Measurements from ENCODE around the gene RTP3. TPM values are rescaled to one million over a fixed set of nuclear protein-coding genes. Genes with fewer than 3 reads are reported as not detected.

RTP3 gene
- polyA plus RNA-seq, 1 of the 3 experiments (the other 2 are of a cell fraction): not detected

DNA sequence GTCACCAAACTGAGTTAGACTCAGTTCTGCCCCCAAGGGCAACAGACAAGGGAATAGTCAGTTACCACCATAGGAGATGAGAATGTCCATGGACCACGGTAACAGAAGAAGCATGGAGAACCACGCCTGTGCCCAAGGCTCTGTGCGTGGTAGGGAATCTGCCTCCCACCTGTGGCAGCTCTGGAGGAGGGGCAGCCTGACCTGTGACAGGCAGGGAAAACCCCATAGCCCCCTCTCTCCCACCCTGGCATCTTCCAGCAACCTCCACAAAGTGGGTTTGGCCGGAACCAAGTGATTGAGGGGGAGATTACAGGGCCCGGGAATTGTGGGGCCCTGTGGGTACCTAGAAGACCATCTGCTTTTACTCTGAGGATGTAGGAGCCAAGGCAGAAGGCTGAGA is 18.8 kb upstream of the RTP3 start:
- no peaks in the 10 kb centered on the region for H3K79me2 ChIP-seq (ENCODE audit: insufficient read depth)
- no peaks in the 10 kb centered on the region for H3K9me2 ChIP-seq
- H3F3A ChIP-seq (replicated peaks; ENCODE audit: insufficient read depth): no peaks in the 10 kb centered on the region
- peaks cover 7% of the 10 kb centered on the region; the same call in 1 of the 2 replicates for H3K27me3 ChIP-seq (ENCODE audit: insufficient read depth)
- WGBS (ENCODE audit: low lambda C conversion rate): 27% methylated on average over 4 of the region's 5 CpGs
- no peak overlapping the region for H2AFZ ChIP-seq (ENCODE audit: low read depth)
- no peak overlapping the region for H3K4me2 ChIP-seq
- DNase-seq: no peak
- ChIA-PET POLR2A (no interaction called here), CTCF (interaction anchor here (11.6 kb wide), 1 partner anchor 9 kb away, joined by 77 read pairs; no protein-coding TSS in a partner anchor)
- no peak overlapping the region for H3K4me3 ChIP-seq (ENCODE audit: low read depth in 2 of 2, low read length in 1 of 2)
- no peak overlapping the region for H3K9ac ChIP-seq
- TF ChIP-seq NRF1 (IDR thresholded peaks at IDR 0.05; ENCODE audit: low read depth, low read length): no peak
- no peak for TF ChIP-seq RAD21 (IDR thresholded peaks at IDR 0.05; ENCODE audit: low read length)
- TF ChIP-seq FOSL2 (IDR thresholded peaks at IDR 0.05; ENCODE audit: borderline replicate concordance, low read depth): no peak
- TF ChIP-seq SIN3A (IDR thresholded peaks at IDR 0.05; ENCODE audit: borderline replicate concordance, low read depth, low read length): no peak
- no peak for TF ChIP-seq SMC3 (IDR thresholded peaks at IDR 0.05; ENCODE audit: low read depth, low read length)
- TF ChIP-seq FOXM1 (IDR thresholded peaks at IDR 0.05; ENCODE audit: low read depth): no peak
- TF ChIP-seq, protein P1, sequence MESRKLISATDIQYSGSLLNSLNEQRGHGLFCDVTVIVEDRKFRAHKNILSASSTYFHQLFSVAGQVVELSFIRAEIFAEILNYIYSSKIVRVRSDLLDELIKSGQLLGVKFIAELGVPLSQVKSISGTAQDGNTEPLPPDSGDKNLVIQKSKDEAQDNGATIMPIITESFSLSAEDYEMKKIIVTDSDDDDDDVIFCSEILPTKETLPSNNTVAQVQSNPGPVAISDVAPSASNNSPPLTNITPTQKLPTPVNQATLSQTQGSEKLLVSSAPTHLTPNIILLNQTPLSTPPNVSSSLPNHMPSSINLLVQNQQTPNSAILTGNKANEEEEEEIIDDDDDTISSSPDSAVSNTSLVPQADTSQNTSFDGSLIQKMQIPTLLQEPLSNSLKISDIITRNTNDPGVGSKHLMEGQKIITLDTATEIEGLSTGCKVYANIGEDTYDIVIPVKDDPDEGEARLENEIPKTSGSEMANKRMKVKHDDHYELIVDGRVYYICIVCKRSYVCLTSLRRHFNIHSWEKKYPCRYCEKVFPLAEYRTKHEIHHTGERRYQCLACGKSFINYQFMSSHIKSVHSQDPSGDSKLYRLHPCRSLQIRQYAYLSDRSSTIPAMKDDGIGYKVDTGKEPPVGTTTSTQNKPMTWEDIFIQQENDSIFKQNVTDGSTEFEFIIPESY (IDR thresholded peaks at IDR 0.05; ENCODE audit: borderline replicate concordance, low read depth): no peak
- TF ChIP-seq JUND (IDR thresholded peaks at IDR 0.05): no peak
- TF ChIP-seq, protein P2, sequence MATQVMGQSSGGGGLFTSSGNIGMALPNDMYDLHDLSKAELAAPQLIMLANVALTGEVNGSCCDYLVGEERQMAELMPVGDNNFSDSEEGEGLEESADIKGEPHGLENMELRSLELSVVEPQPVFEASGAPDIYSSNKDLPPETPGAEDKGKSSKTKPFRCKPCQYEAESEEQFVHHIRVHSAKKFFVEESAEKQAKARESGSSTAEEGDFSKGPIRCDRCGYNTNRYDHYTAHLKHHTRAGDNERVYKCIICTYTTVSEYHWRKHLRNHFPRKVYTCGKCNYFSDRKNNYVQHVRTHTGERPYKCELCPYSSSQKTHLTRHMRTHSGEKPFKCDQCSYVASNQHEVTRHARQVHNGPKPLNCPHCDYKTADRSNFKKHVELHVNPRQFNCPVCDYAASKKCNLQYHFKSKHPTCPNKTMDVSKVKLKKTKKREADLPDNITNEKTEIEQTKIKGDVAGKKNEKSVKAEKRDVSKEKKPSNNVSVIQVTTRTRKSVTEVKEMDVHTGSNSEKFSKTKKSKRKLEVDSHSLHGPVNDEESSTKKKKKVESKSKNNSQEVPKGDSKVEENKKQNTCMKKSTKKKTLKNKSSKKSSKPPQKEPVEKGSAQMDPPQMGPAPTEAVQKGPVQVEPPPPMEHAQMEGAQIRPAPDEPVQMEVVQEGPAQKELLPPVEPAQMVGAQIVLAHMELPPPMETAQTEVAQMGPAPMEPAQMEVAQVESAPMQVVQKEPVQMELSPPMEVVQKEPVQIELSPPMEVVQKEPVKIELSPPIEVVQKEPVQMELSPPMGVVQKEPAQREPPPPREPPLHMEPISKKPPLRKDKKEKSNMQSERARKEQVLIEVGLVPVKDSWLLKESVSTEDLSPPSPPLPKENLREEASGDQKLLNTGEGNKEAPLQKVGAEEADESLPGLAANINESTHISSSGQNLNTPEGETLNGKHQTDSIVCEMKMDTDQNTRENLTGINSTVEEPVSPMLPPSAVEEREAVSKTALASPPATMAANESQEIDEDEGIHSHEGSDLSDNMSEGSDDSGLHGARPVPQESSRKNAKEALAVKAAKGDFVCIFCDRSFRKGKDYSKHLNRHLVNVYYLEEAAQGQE (IDR thresholded peaks at IDR 0.05; ENCODE audit: low read depth, low read length): no peak
- TF ChIP-seq, protein P3, sequence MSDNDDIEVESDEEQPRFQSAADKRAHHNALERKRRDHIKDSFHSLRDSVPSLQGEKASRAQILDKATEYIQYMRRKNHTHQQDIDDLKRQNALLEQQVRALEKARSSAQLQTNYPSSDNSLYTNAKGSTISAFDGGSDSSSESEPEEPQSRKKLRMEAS (IDR thresholded peaks at IDR 0.05; ENCODE audit: low read depth): no peak
- TF ChIP-seq, protein P4, sequence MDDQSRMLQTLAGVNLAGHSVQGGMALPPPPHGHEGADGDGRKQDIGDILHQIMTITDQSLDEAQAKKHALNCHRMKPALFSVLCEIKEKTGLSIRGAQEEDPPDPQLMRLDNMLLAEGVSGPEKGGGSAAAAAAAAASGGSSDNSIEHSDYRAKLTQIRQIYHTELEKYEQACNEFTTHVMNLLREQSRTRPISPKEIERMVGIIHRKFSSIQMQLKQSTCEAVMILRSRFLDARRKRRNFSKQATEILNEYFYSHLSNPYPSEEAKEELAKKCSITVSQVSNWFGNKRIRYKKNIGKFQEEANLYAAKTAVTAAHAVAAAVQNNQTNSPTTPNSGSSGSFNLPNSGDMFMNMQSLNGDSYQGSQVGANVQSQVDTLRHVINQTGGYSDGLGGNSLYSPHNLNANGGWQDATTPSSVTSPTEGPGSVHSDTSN (IDR thresholded peaks at IDR 0.05): no peak
- H3K9me3 ChIP-seq: no peaks in the 10 kb centered on the region; the same call in 1 of the 2 replicates
- no peaks in the 10 kb centered on the region for H3K36me3 ChIP-seq (replicated peaks in 1 of 2; ENCODE audit: control insufficient read depth in 1 of 2, insufficient read depth in 2 of 2, low read length in 1 of 2)
- H3K4me1 ChIP-seq (ENCODE audit: control insufficient read depth in 1 of 2, insufficient read depth in 2 of 2, low read depth in 1 of 2, low read length in 1 of 2): no peaks in the 10 kb centered on the region
- H4K20me1 ChIP-seq (ENCODE audit: insufficient read depth): no peaks in the 10 kb centered on the region
- H3K27ac ChIP-seq (ENCODE audit: low read depth in 2 of 2, low read length in 1 of 2): no peak overlapping the region
